ENCODE measurements around the gene SLCO1C1.
"Not testable (repeated sequence)": the region's sequence is repeated elsewhere in the genome, so short reads cannot be mapped to it uniquely, and the experiment has no call there.

The SLCO1C1 gene

GRCh38 chr12:20695232-20695631, at the start of gene SLCO1C1:
Gene SLCO1C1 (plus strand): TSS chr12:20695332. CDS start chr12:20699577, 4,245 bp downstream.
- DNase-seq = no peak

- DNase-seq = no peak
These were observed 48.8 kb upstream of the SLCO1C1 start for GRCh38 chr12:20646239-20646827.

DNA sequence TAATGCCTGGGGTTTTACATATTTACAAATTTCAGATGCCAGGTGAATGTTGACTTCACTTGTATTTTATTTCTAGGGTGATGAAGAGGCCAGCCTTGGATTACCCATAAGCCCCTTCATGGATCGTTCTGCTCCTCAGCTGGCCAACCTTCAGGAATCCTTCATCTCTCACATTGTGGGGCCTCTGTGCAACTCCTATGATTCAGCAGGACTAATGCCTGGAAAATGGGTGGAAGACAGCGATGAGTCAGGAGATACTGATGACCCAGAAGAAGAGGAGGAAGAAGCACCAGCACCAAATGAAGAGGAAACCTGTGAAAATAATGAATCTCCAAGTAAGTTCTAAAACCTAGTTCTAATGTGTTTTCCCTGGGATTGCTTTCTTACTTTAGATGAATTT, 41.3 kb upstream of the SLCO1C1 start:
- no peak for DNase-seq

- DNase-seq = no peak
These were observed 38.5 kb upstream of the SLCO1C1 start for GRCh38 chr12:20656600-20656999.

DNA sequence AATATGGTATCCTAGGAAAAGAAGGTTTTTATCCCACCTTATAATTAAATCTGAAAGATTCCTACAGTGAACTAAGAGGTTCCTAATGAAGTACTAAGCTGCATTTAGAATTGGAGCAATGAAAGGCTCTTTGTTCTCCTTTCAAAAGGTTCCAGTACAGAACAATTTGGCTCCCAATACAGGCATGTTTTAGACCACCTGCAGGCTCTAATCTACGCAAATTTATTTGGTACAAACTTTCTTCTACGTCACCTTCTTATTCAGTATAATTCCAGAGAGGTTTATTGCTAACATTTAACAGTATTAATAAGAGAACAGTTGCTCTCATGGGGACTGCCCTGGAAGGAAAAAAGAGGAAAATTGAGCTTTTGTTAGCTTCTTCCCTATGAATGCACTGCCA, 37.6 kb upstream of the SLCO1C1 start:
- no peak for DNase-seq

- DNase-seq = no peak
These were observed 13.8 kb upstream of the SLCO1C1 start for GRCh38 chr12:20681334-20681733.

DNA sequence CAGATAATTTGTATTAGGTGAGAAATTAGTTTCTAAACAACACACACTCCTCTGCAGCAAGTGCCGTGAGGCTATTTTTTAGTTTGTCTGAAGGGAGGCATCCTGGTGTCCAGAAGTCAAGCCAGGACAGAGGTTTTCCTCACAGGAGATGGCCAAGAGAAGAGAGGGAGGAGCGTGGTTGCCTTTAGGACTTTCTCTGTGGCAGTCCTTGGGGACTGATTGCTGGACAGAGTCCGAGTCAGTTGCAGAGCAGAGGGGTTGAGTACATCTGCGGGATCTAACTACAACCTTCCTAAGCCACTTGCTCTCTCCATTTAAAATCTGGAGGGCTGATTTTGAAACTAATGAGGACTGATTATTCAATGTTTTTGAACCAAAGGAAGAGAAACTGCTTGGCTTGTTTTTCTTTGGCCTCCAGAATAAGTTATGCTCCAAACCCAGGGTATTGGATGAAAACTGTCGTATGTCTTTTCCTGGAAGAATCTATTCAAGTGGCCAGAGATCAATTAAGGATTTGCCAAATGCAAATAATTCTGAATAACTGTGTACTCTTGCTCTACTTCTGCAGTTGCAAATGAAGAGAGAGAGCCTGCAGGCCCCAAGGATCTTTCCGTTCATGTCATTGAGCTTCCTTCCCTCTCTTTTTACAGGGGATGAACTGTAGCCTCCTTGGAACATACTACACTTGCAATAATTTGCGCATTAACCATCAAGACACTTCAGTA, 1.2 kb downstream of the SLCO1C1 start:
- DNase-seq = no peak

DNA sequence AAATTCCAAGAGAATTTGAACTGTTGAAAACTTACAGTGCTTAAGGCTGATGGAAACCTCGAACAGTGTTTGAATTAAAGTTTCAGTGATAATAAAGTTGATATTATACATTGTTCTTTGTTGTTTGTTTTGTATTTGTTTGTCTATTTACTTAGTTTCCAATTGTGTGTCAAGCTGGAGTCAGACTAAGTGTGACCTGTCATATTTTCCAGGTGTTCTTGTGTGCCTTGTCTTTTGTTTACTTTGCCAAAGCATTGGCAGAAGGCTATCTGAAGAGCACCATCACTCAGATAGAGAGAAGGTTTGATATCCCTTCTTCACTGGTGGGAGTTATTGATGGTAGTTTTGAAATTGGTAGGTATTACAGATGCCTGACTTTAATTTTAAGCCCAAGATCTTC, 6.0 kb downstream of the SLCO1C1 start:
- no peak for DNase-seq

GRCh38 chr12:20704860-20705259, 9.7 kb downstream of the SLCO1C1 start:
- no peak for DNase-seq

GRCh38 chr12:20711846-20712245, 16.7 kb downstream of the SLCO1C1 start:
- no peak for DNase-seq

- DNase-seq = no peak
These were observed 20.9 kb downstream of the SLCO1C1 start for GRCh38 chr12:20716037-20716436.

DNA sequence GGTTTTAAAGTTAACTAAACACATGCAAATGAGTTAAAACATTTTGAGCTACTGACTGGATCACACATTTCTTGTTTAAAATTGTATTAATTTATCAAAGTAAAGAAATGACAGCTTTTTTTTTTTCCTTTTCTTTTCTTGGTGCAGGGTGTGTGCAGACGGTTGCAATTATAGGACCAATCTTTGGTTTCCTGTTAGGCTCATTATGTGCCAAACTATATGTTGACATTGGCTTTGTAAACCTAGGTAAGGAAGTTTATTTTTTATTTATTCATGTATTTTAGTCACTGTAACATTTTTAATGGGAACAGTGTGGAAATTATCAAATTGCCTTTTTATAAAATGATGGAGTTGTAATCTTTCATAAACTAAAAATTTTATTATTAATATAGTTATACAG, 21.9 kb downstream of the SLCO1C1 start:
- no peak for DNase-seq

- DNase-seq = no peak
These were observed 23.2 kb downstream of the SLCO1C1 start for GRCh38 chr12:20718294-20718693.

DNA sequence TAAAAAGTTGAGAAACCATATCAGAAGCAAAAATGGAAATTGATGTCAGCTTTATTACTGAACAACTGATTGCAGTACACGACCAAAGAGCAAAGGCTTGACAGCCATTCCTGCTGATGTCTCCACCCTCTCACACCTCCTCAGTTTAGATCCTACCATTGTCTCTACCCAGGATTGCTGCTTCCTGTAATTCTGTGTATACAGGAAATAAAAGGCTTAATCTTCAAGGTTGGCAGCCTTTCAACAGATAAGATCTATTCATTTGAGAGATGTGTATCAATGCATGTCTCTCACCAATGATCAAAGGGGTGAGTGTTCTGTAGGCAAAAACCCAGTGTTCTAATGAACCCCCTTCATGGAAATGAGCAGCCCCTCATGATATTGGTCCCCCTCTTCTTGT, 27.0 kb downstream of the SLCO1C1 start:
- no peak for DNase-seq

GRCh38 chr12:20731274-20731673, 36.1 kb downstream of the SLCO1C1 start:
- DNase-seq = no peak

DNA sequence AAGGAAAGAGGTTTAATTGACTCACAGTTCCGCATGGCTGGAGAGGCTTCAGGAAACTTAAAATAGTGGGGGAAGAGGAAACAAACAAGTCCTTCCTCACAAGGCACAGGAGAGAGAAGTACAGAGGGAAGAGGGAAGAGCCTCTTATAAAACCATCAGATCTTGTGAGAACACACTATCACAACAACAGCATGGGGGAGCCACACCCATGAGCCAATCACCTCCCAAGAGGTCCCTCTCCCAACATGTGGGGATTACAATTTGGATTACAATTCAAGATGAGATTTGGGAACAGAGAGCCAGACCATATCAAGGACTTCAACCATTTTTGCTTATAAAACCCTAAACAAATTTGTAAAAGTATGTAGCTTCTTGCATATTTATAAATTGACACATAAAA, 45.8 kb downstream of the SLCO1C1 start:
- no peak for DNase-seq

DNA sequence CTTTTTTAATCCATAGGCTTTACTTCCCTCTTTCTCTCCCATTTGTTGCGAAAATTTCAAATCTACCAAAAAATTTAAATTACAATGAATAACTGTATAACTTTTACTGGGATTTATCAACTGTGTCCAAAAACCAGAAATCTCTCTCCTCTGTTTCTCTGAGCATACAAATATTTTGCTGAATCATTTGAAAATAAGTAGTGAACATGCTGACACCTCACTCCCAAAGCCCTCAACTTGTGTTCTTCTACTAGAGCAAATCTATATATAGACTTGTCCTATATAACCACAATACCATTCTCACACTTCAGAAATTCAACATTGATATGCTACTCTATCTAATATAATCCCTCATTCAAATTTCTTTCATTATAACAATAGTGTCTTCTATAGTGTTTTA, 53.1 kb downstream of the SLCO1C1 start:
- DNase-seq = no peak

DNA sequence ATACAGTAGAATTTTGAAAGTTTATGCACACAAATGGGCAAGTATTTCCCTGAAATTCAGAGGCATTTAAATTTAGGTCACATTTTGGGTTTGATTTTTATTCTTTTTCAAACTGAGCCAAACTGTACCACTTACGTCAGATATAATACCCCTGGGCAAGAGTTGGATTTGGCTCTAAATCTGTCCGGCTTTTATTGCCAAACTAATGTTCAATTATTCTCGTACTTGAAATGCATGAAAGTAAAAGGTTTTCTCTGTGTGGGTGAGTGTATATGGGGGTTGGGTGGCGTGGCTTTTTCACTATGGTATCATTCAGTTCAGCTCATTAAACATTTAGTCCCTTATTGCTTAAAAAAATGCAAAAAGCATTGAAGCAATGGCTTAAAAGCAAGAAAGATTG, 55.9 kb downstream of the SLCO1C1 start:
- no peak for DNase-seq

DNA sequence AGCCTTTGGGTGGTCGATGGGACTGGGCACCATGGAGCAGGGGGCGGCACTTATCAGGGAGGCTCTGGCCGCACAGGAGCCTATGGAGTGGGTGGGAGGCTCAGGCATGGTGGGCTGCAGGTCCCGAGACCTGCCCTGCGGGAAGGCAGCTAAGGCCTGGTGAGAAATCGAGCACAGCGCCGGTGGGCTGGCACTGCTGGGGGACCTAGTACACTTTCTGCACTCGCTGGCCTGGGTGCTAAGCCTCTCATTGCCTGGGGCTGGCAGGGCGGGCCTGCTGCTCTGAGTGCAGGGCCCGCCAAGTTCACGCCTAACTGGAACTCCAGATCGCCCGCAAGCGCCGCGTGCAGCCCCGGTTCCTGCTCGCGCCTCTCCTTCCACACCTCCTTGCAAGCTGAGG, 82.3 kb downstream of the SLCO1C1 start:
- DNase-seq = no peak

GRCh38 chr12:20778969-20779368, 83.8 kb downstream of the SLCO1C1 start:
- no peak for DNase-seq

DNA sequence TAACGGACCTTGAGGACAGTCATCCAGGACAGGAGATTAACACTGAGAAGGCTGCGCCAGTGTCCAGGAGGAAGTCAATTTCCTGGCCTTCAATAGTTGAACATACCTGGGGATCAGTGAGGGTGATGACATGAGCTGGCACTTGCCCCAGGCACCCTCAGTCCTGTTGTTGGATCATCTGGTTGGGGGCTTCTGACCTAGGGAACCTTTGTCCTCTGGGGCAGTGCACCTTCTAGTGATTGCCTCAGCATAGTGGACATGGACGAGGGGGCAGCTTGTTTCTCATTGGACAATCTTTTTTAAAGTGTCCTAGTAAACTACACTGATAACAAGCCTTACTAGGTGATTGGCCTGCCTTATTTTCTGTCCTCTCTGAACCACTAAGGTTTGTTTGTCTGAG, 84.8 kb downstream of the SLCO1C1 start:
- not testable (repeated sequence) for DNase-seq

- not testable (repeated sequence) for DNase-seq
These were observed 88.7 kb downstream of the SLCO1C1 start for GRCh38 chr12:20783796-20784357.

DNA sequence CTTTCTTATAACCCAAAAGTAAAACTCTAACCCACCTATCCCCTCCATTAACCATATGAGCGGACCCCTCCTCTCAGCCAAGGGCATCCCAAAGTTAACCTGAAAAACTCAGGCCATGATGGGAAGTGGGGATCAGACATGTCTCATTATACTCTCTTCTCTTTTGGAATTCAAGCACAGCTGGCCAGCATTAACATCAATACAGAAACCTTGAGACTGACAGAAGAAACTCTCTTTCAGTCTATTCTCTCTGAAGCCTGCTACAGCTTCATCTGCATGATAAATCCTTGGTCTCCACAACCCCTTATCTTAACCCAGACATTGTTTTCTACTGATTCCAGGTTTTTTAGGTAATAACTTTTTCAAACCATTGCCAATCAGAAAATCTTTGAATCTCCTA, 97.8 kb downstream of the SLCO1C1 start:
- no peak for DNase-seq

- DNase-seq = no peak
These were observed 103.4 kb downstream of the SLCO1C1 start for GRCh38 chr12:20798554-20798953.

DNA sequence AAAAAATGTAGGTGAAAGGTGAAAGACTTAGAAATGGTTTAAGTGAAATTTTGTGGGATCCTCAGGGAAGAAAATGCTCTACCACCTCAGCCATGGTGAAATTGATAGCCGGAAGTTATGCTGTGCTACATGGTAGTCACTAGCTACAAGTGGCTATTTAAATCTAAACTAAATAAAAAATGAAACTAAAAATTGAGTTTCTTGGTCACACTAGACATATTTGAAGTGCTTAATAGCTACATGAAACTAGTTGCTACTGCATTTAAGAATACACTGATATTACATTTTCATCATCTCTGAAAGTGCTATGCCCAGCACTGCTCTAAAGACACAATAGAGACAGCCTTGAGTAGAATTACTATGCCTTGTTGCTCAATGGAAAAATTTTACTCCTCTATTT, 105.0 kb downstream of the SLCO1C1 start:
- DNase-seq = no peak

All from activated CD4-positive, alpha-beta T cell treated with anti-CD3 and anti-CD28 coated beads, Interleukin-2, amount 50 U/mL, for 4 hours (primary cell).